PC-9 (cell line): ENCODE results near the gene OFD1.

Experiments used
- CTCF ChIP-seq: fragments of 200-600 bp; sonication (generic); conservative IDR thresholded peaks from 2 replicates; pipeline ENCODE4 v1.6.1; 2017; ENCODE audit warnings: mixed run types, antibody characterized with exemption, mild to moderate bottlenecking, moderate library complexity
- EZH2 ChIP-seq: fragments of 200-600 bp; sonication (generic); IDR thresholded peaks from 2 replicates; pipeline ENCODE4 v1.8.0; 2017; ENCODE audit warnings: antibody characterized with exemption, low read depth

GRCh38 chrX:13694359-13694758 is 40.2 kb upstream of the OFD1 start:
- TF ChIP-seq CTCF (no peak), EZH2 (no peak)
